Fibroblast of mammary gland (primary cell): Measurements from ENCODE around the gene SCYL3.
"Not testable (repeated sequence)": the region's sequence is repeated elsewhere in the genome, so short reads cannot be mapped to it uniquely, and the experiment has no call there.

ENCODE experiments used
- DNase-seq: peaks from one replicate; pipeline ENCODE4 v3.0.0-alpha.2; 2010; ENCODE audit warnings: low read depth
- H3K4me3 ChIP-seq: 2 replicates; pipeline ENCODE4 v1.5.1; 2011; ENCODE audit warnings: low read depth, mild to moderate bottlenecking, low read length, moderate library complexity; ENCODE audit not compliant: control insufficient read depth
- CTCF ChIP-seq: conservative IDR thresholded peaks from 2 replicates; pipeline ENCODE4 v1.5.1; 2011; ENCODE audit warnings: low read depth, low read length, inconsistent platforms; ENCODE audit not compliant: control insufficient read depth, insufficient read depth

The SCYL3 gene

GRCh38 chr1:169824153-169824552 lies 69.5 kb downstream of the SCYL3 start:
- no peak for DNase-seq
- H3K4me3 ChIP-seq = no peak overlapping the region
- no peak for TF ChIP-seq CTCF

GRCh38 chr1:169821500-169821899 lies 72.2 kb downstream of the SCYL3 start:
- no peak for TF ChIP-seq CTCF
- no peak for DNase-seq
- H3K4me3 ChIP-seq = no peak overlapping the region

GRCh38 chr1:169816617-169817016 lies 77.1 kb downstream of the SCYL3 start:
- DNase-seq = no peak
- no peak overlapping the region for H3K4me3 ChIP-seq
- TF ChIP-seq CTCF = no peak

GRCh38 chr1:169814265-169814664 lies 79.4 kb downstream of the SCYL3 start:
- DNase-seq = no peak

GRCh38 chr1:169812131-169812530 lies 81.6 kb downstream of the SCYL3 start:
- H3K4me3 ChIP-seq = no peak overlapping the region
- no peak for TF ChIP-seq CTCF
- DNase-seq = no peak

More at GRCh38 chr1:169814265-169814664, 79.4 kb downstream of the SCYL3 start:
- no peak for TF ChIP-seq CTCF
- no peak overlapping the region for H3K4me3 ChIP-seq

GRCh38 chr1:169811418-169812035 lies 82.2 kb downstream of the SCYL3 start:
- not testable (repeated sequence) for H3K4me3 ChIP-seq, DNase-seq

GRCh38 chr1:169809370-169810095 lies 84.2 kb downstream of the SCYL3 start:
- TF ChIP-seq CTCF = peak; percentile 37
- DNase-seq = peak; percentile 48
- H3K4me3 ChIP-seq = no peak overlapping the region
